Fibroblast of skin of abdomen (primary cell): Measurements from ENCODE around the gene CFAP46.
"Not testable (repeated sequence)": the region's sequence is repeated elsewhere in the genome, so short reads cannot be mapped to it uniquely, and the experiment has no call there.

Experiments used
- DNase-seq: peaks from one replicate; pipeline ENCODE4 v3.0.0-alpha.2; 2013

The CFAP46 gene

DNA sequence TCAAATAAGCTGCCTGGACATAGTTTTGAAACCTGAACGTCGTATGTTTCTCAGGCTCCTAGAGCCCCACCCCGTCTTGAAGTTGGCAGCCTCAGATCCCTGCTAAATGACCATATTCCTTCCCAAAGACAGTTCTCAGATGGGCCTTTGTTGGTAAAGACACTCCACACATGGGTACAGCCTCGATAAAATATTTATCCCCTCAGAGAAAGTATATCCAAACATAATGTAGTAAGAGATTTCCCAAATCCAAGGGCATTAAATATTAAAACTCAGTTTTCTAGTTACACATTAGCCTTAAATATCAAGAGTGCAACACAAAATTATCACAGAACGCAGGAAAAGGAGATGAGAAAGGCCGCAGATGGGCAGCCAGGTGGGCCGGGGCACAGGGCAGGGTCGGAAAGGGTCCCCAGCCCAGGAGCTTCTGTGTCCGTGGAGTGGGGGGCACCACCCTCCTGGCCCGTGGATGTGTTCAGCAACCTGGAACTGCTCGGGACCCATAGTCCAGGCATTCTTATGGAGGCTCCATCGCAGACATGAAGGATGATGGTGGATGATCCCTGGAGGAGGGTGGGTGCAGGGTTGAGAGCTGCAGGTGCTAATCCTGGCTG is 1.5 kb upstream of the CFAP46 start:
- DNase-seq: no peak

DNA sequence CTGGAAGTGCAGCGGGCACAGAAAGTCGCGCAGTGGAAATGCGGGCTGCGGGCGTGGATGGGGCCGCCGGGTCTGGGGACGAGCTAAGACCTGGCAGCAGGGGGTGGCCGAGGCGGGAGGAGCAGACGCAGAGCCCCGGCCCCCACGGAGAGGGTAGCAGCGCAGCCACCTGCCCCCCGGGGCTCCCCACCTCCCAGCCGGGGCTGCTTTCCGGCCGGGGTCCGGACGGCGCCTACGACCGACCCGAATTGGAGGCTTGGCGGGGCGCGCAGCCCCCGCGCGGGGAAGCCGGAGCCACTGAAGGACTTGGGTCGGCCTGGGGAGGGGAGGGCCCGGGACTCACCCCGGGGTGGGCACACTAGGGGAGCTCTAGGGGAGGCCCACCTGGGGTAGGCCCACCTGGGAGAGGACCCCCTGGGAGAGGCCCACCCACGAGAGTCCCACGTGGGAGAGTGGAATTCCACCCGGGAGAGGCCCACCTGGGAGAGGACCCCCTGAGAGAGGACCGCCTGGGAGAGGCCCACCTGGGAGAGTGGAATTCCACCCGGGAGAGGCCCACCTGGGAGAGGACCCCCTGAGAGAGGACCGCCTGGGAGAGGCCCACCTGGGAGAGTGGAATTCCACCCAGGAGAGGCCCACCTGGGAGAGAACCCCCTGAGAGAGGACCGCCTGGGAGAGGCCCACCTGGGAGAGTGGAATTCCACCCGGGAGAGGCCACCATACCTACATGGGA is 854 bp upstream of the CFAP46 start:
- no peak for DNase-seq

DNA sequence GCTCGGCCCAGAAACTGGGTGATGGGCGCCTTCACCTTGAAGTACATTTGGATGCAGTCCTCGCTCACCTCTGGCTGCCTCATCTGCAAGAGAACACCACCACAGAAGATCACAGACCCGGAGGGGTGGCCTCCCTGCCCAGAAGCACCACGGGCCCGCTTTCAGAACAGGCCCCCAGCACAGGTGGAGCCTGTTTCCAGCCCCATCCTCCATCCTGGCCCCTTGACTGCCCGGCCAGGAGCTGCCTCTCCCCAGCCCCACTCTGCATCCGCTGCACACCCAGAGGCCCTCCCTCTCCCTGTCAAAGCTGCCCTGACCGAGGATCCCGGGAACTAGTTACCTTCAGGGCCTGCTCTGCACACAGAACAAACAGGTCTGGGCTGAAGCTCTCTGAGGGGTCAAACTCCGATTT is 724 bp downstream of the CFAP46 start:
- no peak for DNase-seq

DNA sequence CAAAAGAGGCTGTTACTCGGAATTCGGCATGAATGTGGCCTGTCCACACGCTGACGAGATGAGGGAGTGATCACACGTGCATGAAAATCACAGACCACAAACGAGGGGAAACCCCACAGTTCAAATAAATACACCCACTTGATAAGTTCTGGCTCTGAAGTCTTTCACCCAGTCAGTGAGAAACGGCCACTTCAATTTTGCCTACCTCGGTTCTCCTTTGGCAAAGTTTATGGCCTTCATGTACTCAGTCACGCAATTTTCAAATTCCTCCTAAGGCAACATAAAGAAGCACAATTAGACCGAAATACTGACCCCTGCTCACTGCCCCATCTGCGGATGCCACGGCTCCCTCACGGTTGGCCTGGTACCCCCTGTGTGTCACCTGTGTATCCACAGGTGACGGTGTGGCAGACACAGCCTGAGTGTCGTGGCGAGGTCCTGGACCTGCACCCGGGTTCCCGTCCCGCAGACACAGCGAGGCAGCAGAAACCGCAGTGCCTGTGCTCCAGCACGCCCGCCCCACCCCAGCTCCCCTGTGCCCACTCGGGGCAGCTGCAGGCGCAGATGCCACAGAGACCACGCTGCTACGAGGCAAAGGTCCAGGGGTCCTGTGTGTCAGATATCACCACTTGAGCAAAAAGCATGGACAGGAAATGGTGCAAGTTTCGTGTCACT is 1.4 kb downstream of the CFAP46 start:
- no peak for DNase-seq

DNA sequence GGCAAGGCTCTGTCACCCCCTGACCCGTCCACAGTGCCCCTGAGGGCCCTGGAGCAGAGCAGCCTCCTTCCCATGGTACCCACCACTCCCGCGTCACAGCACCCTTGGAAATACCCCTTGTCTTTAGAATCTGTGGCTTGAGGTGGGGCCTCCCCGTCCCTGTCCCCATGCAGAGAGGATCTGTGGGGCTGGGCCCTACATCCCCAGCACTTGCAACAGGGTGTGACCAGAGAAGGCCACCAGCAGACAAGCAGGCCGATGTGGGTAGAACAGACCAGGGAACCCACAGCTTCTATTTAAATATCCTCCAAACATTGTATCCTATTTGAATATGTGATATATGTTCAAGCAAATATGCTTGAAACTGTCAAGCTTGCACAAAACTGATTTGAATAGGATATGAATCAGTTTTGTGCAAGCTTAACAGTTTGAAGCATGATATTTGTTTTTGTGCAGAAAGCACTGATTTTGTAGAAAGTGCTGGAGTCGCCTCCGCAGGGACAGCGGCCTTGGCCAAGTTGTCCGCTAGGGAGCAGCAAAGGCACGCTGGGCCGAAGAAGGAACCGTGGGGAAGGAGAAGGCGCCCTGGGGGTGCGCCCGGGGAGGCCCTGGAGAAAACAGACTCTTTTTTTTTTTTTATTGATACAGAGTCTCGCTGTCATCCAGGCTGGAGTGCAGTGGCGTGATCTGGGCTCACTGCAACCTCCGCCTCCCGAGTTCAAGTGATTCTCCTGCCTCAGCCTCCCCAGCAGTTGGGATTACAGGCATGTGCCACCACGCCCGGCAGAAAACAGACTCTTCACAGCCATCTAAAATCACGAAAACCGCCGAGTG is 2.2 kb downstream of the CFAP46 start:
- peak; percentile 52 for DNase-seq

DNA sequence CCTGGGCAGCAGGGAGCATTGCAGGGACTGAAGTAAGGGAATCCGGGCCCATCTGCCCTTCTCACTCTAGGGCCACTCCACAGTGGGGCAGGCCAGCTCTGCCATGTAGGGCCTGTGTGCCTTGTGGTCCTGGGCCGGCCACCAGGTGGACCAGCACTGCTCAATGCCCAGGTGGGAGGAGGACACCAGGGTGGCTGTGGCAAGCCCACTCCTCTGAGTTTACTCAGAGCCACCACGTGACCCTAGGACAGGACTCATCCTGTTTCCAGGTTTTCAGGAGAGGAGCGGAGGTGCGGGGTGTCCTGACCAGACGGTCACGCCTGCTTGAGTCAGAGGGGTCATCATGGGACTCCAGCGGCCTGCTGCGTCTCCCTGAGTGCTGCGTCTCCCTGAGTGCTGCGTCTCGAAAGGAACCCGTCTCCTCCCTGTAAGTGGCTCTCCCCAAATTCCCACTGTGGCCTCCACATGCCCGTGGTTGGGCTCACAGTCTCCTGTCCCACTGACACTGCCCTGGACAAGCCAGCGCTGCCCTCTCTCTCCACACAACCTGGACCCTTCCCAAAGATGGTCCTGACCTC is 2.9 kb downstream of the CFAP46 start:
- no peak for DNase-seq

DNA sequence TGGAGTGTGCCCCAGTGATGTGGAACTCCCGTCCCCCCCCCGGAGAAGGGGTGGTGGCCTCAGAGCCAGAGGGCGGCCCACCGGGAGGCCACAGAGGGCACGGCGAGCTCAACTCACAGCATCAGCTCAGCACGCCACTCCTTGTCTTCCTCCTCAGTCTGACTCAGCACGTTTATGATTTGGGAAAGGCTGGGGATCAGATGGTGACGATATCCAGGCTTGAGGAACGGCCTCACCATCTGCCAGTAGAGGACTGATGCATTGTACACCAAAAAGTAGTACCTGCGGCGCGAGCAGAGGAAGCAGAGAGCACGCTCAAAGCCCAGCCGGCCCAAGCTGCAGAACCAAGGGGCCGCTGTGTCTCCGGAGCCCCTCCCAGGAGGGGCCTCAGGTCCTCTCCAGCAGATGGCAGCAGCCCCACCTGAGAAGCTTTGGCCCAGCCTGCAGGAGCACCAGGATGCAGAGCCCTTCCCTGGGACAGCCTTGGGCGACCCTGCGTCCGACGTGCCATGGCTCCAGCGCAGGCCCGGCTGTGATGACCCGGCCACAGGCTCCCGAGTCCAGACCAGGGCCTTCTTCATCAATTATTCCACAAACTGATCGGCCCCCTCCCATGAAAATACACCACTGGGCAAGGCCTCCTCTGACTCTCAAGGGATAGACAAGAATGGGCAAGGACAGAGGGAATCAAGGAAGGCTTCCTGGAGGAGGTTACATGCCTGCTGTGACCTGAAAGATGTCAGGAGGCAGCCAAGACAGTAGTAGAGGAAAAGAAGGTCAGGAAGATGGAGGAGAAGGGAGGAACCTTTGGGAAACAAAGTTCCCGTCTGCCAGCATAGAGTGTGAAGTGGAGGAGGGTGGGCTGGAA is 3.7 kb downstream of the CFAP46 start:
- peak; percentile 12 for DNase-seq

DNA sequence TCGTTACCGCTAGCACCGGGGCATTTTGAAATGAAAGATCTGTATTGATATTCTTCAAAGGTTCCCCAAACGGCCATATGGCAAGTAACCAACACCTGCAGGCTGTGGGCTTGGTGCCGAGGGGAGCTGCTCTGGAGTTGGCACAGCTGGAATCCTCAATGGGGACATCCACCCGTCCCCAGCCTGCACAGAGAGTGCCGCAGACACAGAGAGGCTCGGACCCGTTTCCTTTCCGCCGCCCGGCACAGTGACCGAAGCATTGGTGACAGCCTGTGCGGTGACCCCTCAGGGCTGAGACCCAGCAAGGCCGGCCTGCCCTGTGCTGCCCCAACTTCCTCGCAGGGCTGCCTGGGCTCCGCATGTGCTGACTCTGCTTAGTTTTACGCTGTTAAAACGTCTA is 4.5 kb downstream of the CFAP46 start:
- DNase-seq: no peak

DNA sequence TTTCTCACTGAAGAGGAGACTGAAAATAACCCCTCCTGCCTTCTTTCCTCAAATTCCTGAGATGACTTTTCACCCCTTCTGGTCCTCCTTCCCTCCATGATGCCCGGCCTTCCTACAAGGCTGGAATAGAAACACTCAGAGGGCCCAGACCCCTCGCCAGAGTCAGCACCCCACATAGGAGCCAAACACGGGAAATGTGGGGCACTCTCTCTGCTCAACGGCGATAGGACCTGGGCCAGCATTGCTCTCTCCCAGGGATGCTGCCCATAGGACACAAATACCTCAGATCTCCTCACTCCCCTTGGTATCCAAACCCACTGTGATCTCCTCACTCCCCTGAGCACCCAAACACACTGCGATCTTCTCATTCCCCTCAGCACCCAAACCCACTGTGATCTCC is 7.4 kb downstream of the CFAP46 start:
- no peak for DNase-seq

DNA sequence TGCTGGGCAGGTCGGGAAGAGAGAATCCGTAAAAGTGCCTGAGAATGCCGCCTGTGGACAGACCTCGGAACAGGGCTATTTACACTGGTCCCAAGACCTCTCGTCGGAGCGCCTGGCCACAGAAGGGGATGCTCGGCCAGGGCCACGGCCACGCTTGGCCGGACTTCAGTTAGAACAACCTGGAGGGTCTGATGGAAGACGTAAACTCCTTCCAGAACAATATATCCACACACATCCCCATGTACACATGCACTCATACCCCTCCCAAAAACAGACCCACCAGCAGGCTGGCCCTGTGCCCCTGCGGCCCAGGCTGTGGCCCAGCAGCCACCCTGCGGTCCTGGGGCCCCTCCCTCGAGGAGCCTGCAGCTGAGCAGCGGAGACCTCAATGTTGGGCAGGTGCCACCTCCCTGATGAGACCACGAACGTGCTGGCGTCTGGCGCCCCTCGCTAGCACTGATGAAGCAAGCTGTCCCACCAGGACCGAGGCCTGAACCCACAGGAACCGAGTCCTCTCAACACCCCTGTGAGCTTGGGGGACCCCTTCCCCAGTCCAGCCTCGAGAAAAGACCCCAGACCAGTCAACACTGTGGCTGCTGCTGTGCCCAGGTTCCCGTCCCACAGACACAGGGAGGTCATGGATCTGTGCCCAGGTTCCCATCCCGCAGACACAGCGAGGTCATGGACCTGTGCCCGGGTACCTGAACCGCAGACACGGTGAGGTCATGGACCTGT is 8.9 kb downstream of the CFAP46 start:
- no peak for DNase-seq

DNA sequence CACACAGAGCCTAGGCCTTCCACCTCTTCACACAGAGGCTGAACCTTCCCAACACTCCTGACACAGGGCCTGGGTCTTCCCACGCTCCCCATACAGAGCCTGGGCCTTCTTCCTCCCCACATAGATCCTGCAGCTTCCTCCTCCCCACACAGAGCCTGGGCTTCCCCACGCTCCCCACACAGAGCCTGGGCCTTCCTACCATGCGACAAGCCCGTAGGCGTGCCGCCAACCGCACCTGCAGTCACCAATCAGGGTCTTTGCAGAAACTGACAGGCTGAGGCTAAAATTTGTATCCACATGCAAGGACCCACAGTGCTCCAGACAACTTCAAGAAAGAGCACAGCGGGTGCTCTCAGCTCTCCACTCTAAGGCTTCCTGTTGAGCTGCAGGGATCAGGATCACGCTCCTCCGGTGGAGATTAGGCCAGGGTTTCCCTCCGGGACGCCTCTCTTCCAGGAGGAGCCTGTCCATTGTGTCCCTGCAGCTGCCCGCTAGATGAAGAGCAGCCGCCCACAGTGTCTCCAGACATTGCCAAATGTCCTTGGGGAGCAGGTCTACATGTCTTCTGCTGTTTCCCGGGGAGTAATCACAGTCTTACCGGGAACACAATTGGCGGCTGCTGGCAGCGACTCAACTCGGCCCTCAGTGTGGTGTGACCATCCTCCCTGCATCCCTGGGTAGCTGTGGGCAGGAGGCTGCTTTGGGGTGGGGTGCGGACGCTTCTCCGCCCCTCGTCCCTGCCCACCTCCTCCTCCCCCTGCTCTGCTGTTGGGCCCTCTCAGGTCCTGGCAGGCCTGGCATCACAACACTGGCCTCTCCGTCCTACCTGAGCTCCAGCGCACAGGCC is 9.7 kb downstream of the CFAP46 start:
- DNase-seq: no peak

DNA sequence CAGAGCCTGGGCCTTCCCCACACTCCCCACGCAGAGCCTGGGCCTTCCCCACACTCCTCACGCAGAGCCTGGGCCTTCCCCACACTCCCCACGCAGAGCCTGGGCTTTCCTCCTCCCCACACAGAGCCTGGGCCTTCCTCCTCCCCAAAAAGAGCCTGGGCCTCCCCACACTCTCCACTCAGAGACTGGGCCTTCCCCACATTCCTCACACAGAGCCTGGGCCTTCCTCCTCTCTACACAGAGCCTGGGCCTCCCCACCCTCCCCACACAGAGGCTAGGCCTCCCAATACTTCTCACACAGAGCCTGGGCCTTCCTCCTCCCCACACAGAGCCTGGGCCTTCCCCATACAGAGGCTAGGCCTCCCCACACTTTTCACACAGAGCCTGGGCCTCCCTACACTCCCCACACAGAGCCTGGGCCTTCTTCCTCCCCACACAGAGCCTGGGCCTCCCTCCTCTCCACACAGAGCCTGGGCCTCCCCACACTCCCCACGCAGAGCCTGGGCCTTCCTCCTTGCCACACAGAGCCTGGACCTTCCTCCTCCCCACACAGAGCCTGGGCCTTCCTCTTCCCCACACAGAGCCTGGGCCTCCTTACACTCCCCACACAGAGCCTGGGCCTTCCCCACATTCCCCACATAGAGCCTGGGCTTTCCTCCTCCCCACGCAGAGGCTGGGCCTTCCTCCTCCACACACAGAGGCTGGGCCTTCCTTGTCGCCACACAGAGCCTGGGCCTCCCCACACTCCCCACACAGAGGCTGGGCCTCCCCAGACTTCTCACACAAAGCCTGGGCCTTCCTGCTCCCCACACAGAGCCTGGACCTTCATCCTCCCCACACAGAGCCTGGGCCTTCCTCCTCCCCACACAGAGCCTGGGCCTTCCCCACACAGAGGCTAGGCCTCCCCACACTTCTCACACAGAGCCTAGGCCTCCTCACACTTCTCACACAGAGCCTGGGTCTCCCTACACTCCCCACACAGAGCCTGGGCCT is 10.8 kb downstream of the CFAP46 start:
- DNase-seq: not testable (repeated sequence)

DNA sequence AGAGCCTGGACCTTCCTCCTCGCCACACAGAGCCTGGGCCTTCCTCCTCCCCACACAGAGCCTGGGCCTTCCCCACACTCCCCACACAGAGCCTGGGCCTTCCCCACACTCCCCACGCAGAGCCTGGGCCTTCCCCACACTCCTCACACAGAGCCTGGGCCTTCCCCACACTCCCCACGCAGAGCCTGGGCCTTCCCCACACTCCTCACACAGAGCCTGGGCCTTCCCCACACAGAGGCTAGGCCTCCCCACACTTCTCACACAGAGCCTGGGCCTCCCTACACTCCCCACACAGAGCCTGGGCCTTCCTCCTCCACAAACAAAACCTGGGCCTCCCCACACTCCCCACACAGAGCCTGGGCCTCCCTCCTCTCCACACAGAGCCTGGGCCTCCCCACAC is 11.7 kb downstream of the CFAP46 start:
- DNase-seq: not testable (repeated sequence)

DNA sequence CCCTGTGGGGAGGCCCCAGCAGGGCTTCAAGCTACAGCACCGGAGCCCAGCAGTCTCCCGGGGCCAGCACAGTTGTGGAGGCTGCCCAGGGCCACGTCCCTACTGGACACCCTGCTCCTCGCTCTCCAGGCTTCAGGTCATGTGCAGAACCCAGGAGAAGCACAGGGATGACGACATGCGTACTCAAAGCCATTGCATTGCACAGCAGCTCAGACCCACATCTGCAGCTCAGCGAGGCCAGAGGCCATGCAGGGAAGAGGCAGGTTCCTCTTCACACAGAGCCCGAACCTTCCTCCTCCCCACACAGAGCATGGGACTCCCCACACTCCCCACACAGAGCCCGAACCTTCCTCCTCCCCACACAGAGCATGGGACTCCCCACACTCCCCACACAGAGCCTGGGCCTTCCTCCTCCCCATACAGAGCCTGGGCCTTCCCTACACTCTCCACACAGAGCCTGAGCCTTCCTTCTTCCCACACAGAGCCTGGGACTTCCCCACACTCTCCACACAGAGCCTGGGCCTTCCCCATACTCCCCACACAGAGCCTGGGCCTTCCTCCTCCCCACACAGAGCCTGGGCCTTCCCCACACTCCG is 12.3 kb downstream of the CFAP46 start:
- no peak for DNase-seq

DNA sequence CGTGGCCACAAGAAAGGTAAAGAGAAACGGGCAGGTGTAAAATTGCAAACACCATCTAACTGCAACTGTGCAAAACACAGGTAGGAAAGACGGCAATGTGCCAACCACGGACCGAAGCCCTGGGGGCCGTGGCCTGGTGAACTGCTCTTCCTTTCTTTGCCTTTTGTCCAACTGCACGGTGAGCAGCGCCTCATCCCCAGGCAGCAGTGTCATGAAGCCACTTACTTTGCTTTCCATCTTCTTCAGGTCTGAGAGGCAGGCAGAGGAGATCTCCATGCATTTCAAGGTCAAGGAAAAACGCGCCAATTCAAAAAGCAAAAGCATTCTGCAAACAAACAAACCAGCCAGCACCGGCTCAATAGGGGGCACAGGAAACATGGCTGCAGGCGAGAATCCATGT is 12.9 kb downstream of the CFAP46 start:
- DNase-seq: no peak

DNA sequence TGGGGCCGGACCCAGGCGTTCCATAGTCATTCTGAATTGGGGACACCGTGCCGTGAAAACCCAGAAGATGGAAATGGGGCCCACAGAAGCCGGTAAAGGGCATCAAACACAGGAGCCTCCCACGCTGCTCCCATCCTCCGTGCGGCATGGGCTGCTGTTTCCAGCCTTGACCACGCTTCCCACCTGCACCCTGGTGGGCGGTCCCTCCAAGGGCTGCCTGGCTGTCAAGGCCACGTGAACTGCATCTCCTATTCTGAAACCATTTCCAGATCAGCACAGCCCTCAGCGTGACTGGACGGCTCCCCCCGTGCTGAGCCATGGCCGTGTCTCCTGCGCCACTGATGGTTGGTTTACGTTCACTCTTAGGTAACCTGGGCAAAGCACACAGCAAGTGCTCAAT is 14.1 kb downstream of the CFAP46 start:
- DNase-seq: no peak

DNA sequence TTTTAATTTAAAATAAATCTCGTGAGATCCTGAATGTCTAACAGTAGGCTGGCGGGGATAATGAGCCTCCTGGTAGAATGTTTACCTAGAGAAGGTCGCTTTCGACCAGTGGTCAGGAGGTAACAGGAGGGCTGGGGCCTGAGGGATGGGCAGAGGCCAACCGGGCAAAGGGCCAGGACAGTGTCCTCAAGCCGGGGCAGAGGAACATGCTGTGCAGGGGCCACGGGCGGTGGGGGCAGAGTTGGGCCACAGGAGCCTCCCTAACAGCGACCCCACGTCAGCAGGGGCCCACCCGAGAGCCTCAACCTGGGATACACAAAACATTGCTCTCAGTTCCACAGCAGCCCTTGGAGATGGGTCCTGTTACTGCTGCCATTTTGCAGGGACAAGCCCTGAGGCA is 14.5 kb downstream of the CFAP46 start:
- DNase-seq: no peak
